Measurements from ENCODE around the gene ANGEL1.

ANGEL1 gene

DNA sequence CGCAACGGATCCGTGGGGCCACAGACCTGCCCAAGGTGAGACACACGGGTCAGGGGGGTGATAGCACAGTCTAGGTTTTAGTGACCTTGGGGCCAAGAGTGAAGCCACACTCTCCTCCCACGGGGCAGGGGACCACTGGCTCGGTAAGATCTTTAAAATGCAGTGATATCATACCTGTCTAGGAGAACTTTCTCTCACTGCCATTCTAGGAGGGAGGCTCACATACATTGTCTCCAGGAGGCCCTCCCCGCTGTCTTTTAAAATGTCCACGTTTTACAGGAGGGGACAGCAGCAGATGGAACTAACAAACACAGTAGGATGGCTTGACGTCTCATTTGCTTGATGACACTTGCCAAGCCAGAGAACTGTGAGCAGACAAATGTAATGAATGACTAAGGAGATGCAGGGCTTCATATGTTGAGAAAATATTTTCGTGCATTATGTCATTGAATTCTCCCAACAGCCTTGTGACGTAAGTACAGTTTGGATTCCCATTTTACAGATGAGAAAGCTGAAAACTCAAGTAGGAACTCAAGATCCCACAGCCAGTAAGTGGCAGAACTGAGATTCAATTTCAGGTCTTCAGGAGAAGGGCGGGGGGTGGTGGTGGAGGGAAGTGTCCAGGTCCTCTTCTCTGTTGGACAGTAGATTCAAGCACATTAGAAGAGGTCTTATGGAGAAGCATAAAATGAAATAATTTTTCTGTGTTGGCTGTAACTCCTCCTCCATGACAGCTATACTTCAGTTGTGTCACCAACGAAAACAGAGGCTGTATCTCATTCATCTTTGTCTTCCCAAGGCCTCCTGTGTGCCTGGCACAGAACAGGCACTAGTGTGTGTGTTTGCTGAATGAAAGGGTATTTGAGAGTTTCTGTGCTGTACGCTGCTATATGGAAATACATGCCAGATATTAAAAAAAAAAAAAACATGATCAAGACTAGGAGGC, 49.3 kb downstream of the ANGEL1 start:
- DNase-seq (ENCODE audit: low read depth in 3 of 3) = no peak

GRCh38 chr14:76762411-76763095, 50.1 kb downstream of the ANGEL1 start:
- DNase-seq (ENCODE audit: low read depth in 3 of 3) = no peak

DNA sequence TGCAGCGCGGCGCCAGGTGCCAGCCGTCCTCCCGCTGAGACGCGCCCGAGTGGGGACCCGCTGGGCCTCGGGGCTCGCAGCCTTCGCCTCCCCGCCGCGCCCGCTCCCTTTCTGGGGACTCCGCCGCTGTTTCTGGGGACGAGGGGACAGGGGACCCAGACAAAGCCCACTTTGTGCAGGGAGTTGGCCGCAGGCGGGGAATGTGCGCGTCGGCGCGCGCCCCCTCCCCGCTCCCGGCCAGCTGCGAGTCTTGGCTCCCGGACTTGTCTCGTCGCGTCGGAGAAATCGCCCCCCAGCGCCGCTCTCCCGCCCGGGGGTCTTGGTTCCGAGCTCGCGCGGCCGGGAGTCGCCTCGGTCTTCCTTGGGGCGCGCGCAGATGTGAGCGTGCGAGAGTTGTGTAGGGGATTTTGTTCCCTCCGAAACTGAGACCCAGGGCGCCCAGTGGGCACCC, 50.7 kb downstream of the ANGEL1 start:
- no peak for DNase-seq (ENCODE audit: low read depth in 3 of 3)

GRCh38 chr14:76761136-76761959, 51.3 kb downstream of the ANGEL1 start, which contains the start of gene VASH1:
VASH1 (plus strand) TSS chr14:76761468; CDS start chr14:76762822, 1,354 bp downstream.
- peak in 2 of 3 experiments; percentile 29 to 63 for DNase-seq (ENCODE audit: low read depth in 3 of 3)

DNA sequence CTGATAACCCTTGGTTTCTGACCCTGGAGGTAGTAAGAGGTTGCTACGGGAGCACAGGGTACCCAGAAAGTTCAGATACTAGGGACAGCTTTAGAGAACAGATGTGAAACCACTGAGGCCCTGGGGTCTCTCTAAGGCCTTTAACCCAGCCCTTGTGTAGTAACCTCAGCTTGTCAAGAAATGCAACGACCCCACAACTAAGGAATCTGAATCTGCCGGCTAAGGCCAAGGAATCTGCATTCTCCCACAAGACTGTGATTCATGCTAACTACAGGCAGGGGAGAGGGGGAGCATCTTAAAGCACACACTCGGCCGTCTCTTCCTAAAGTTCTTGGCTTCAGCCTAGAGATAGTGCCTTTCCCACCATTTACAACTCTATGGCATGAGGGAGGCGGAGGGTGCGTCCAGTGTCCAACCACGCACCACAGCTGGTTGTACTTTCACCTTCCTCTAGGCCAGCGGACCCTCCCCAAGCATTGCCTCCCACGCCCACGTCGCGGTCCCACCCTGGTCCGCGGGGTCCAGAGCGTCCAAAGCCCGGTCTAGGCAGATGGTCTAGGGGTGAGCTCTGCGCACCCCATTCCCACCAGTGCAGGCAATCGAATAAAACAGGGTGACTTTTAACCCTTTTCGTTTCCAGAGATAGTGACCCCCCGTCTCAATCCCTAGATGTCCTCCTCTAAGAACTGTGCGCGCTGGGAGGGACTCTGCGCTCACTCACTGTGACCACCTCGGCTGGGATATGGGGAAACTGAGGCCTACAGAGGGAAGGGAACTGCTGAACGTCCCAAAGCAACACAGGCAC, 52.1 kb downstream of the ANGEL1 start:
- no peak for DNase-seq (ENCODE audit: low read depth in 3 of 3)

DNA sequence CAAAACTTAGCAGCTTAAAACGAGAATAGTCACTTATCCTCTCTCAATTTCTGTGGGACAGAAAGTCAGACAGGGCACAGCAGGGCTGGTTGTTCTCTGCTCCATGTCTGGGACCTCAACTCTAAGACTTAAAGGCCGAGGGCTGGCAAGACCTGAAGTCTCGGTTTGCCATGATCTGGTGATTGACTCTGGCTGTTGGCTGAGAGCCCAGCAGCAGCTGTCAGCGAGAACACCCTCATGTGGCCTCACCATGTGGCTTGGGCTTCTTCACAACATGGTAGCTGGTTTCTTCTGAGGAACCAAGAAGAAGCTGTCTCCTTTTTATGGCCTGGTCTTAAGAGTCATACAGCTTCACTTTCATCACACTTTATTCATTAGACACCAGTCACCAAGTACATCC, 53.1 kb downstream of the ANGEL1 start:
- no peak for DNase-seq (ENCODE audit: low read depth in 3 of 3)

DNA sequence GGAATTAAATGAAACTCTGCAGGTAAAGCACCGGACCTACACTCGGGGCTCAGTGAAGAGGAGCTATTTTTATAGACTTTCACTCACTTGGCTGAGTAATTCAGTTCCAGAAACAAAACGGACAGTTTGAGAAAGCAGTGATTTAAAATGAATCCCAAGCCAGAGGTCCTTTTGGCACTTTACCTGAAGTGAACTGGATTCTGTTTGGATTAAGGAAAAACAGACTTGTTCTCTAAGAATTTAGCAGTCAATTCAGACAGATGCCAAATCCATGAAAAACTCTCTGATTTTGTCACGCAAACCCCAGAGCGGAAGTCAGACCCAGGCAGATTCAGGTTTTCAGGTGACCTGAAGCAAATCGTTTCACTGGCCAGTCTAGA, 56.3 kb downstream of the ANGEL1 start:
- DNase-seq (ENCODE audit: low read depth in 3 of 3) = no peak

DNA sequence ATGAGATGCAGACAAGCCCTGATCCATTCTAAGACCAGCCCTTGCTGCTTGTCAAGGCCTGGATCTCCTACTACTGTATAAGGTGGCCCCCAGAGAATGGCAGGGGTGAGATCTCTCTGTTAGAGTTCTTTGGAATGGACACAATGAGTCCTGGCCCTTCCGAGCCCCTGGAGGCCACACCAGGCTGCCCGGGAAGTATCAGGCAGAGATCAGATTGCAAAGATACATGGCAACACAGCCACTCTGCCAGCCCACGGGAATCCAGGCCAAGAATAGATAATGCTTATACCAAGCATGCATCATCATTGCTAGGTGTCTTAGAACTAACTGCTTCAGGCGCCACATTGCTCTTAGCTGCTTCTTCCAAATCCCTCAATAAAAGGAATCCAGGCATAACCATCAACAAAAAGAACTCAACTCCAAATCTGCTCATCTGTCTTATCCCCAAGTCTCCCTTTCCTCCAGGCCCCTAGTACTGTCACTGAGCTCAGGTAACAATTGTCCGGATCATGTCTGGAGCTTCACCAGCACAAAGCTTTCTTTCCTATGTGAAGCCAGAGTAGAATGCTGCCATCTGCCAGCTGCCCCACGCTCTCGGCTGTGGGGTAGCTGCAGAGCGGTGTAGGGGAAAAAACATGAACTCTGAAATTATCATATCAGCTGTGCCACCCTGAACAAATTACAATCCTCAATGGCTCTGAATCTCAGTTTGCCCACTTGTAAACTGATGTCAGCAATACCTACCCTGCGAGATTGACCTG, 56.9 kb downstream of the ANGEL1 start:
- DNase-seq (ENCODE audit: low read depth in 3 of 3) = no peak

DNA sequence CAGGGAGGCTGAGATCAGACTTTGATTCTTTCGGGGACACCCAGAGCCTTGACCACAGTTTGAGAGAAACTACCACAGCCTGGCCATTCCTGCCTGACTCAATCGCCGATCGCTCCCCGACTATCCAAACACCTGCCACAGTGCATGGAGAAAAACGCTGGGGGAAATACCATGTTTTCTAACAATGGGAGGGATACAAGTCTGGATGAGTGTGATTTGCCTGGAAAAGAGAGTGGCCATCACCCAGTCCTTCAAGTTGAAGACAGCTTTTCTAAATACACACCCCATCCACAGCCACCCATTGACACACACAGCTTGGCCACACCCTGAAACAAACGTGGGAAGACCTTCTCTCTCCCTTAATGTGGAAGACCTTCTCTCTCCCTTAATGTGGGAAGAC, 58.1 kb downstream of the ANGEL1 start:
- no peak for DNase-seq (ENCODE audit: low read depth in 3 of 3)

- DNase-seq (ENCODE audit: low read depth in 3 of 3) = no peak
Measured at GRCh38 chr14:76753541-76754198, 59.0 kb downstream of the ANGEL1 start.

DNA sequence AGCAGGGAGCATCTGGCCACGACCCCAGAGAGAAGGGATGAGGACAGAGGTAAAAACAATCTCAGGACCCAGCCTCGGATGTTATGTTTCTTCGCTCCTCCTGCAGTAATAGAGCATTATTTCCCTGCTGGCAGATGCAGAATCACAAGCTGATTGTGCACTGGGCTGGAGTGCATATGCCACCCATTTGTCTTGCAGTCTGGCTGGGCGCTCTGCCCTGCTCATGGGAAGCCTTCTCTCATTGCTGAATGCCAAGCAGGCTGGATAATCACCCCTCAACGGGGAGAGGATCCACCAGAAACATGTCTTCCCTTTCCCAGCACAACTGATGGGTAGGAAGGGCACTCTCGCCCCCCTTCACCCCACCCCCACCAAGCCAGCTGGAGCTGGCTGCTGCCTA, 59.9 kb downstream of the ANGEL1 start:
- DNase-seq (ENCODE audit: low read depth in 3 of 3) = no peak

DNA sequence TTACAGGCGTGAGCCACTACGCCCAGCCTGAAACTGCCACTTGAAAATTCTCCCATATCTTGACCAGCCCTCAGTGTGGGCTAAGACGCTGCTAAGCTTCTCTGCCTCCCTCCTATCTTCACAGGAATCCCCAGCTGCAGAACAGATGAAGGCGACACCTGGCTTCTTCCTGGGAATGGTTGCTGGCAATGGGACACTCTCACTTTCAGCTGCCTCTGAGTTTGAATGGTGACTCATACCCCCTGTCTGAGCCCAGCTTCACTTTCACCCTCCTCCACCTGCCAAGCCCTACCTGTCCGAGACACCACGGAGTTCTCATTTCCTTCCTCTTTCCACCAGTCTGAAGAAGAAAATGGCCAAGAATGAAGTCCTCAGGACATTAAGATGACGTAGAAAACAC, 69.7 kb downstream of the ANGEL1 start:
- DNase-seq (ENCODE audit: low read depth in 3 of 3) = no peak

- DNase-seq (ENCODE audit: low read depth in 3 of 3) = no peak
Measured at GRCh38 chr14:76742185-76742584, 70.5 kb downstream of the ANGEL1 start.

- no peak for DNase-seq (ENCODE audit: low read depth in 3 of 3)
Measured at GRCh38 chr14:76741074-76741473, 71.6 kb downstream of the ANGEL1 start.
